HG03442 (cell line): Measurements from ENCODE around the gene VAV2.
A peak's percentile ranks its signal among the peaks of the same experiment; 100 is the strongest.
"Not testable (repeated sequence)": the region's sequence is repeated elsewhere in the genome, so short reads cannot be mapped to it uniquely, and the experiment has no call there.

Experiments
- ATAC-seq: cut with Tn5 transposase; IDR thresholded peaks from one replicate; pipeline ENCODE4 v1.9.1; 2021; ENCODE audit warnings: mild to moderate bottlenecking, moderate library complexity; ENCODE audit not compliant: unreplicated experiment

VAV2 gene

GRCh38 chr9:133762488-133763271 lies 229.4 kb downstream of the VAV2 start:
- no peak for ATAC-seq

GRCh38 chr9:133761641-133762248 lies 230.4 kb downstream of the VAV2 start:
- no peak for ATAC-seq

- no peak for ATAC-seq
Measured at GRCh38 chr9:133760713-133761290, 231.3 kb downstream of the VAV2 start.

- no peak for ATAC-seq
Measured at GRCh38 chr9:133759946-133760345, 232.2 kb downstream of the VAV2 start.

- no peak for ATAC-seq
Measured at GRCh38 chr9:133759146-133759900, 232.8 kb downstream of the VAV2 start.

- no peak for ATAC-seq
Measured at GRCh38 chr9:133758228-133758627, 233.9 kb downstream of the VAV2 start.

- ATAC-seq, result no peak
Measured at GRCh38 chr9:133754688-133755227, 237.4 kb downstream of the VAV2 start.

GRCh38 chr9:133754187-133754586 lies 237.9 kb downstream of the VAV2 start:
- ATAC-seq, result no peak

GRCh38 chr9:133752739-133753446 lies 239.2 kb downstream of the VAV2 start:
- ATAC-seq, result no peak

- no peak for ATAC-seq
Measured at GRCh38 chr9:133750982-133751649, 241.0 kb downstream of the VAV2 start.

- no peak for ATAC-seq
Measured at GRCh38 chr9:133747309-133747708, 244.8 kb downstream of the VAV2 start.

GRCh38 chr9:133744528-133744927 lies 247.6 kb downstream of the VAV2 start:
- not testable (repeated sequence) for ATAC-seq

GRCh38 chr9:133742849-133743444 lies 249.2 kb downstream of the VAV2 start:
- peak; percentile 57 for ATAC-seq

GRCh38 chr9:133742251-133742650 lies 249.9 kb downstream of the VAV2 start:
- no peak for ATAC-seq

GRCh38 chr9:133741716-133742115 lies 250.4 kb downstream of the VAV2 start:
- ATAC-seq, result no peak

- no peak for ATAC-seq
Measured at GRCh38 chr9:133740911-133741310, 251.2 kb downstream of the VAV2 start.

- no peak for ATAC-seq
Measured at GRCh38 chr9:133739408-133740280, 252.5 kb downstream of the VAV2 start.

GRCh38 chr9:133738640-133739225 lies 253.4 kb downstream of the VAV2 start:
- ATAC-seq, result no peak
